GM21390 (cell line): ENCODE results near the gene SMG6.
A peak's percentile ranks its signal among the peaks of the same experiment; 100 is the strongest.
"Not testable (repeated sequence)": the region's sequence is repeated elsewhere in the genome, so short reads cannot be mapped to it uniquely, and the experiment has no call there.

ENCODE experiments used
- ATAC-seq: cut with Tn5 transposase; IDR thresholded peaks from one replicate; pipeline ENCODE4 v1.9.1; 2021; ENCODE audit not compliant: unreplicated experiment

The SMG6 gene

GRCh38 chr17:2309338-2310154 is 6.0 kb upstream of the SMG6 start:
- ATAC-seq, result no peak

DNA sequence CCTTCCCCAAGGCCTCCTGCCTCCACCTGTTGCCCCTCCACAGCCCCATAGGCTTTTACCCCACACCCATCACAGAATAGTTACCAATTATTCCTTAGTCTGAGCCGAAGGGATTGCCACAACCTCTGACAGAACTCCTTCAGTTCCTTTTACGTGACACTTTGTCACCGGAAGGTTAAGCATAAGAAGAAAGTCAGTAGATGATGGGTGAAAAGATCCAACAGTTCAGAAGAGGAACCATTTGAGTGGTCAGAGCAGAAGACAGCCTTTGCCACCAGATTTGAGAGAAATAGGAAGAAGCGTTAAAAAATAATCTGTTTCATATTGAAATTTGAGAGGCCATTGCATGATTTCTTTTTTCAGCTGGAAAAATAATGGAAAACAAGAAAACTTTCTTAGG is 1.3 kb upstream of the SMG6 start:
- ATAC-seq, result no peak

GRCh38 chr17:2302778-2303203 is 794 bp downstream of the SMG6 start:
- ATAC-seq, result no peak

DNA sequence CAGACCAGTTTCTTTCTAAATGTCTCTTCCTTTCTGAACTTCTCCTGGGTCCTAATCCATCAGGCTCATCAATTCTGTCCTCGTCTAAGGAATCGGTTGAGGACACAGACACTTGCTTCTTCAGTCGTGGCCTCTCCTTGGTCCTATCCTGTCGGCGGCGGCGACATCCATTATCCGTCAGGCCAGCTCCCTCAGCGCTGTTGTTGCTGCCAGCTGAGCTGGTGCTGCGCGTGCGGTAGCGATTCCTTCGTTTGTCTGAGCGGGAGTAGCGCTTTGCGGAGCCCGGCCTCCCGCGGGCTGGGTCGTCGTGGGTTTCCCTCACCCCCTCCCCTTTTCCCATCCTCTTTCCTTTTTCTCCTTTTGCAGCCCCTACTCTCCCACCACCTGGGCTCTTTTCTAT is 3.8 kb downstream of the SMG6 start:
- ATAC-seq, result no peak

DNA sequence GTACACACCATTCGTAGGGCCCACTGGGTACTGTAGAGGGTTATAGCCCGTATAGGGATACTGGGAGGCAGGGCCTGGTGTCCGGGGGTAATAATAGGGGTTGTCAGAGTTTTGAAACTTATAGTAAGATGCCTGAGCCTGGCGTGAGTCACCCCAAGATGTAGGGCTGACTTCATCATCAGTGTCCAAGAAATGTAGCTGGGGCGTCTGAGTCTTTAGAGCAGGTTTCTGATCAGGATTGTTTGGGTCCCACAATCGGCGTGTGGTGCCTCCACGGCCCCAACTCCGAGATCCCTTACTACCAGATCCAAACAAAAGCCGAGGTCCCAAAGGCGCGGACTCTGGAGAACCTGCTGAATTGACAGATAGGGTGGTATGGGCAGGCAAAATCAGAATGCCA is 4.4 kb downstream of the SMG6 start:
- ATAC-seq, result no peak

GRCh38 chr17:2297023-2297422 is 6.6 kb downstream of the SMG6 start:
- ATAC-seq, result no peak

- ATAC-seq, result no peak
Observed at GRCh38 chr17:2295575-2295974, 8.0 kb downstream of the SMG6 start.

GRCh38 chr17:2292100-2292499 is 11.5 kb downstream of the SMG6 start:
- ATAC-seq, result no peak

DNA sequence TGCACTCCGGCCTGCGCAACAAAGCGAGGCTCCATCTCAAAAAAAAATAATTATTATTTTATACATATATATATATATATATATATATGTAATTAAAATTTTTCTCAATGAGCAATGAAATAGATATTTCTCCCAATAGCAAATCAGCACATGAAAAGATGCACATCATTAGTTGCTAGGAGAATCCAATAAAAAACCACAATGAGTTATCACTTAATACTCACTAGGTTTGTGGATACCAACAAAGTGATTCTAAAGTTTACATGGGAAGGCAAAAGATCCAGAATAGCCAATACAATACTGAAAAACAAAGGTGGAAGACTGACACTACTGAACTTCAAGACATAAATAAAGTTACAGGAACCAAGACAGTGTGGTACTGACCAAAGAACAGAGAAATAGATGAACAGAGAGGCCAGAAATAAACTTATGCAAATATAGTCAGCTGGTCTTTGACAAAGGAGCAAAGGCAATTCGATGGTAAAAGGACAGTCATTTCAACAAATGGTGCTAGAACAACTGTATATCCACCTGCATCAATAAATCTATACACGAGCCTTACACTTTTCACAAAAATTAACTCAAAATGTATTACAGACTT is 13.6 kb downstream of the SMG6 start:
- no peak for ATAC-seq

DNA sequence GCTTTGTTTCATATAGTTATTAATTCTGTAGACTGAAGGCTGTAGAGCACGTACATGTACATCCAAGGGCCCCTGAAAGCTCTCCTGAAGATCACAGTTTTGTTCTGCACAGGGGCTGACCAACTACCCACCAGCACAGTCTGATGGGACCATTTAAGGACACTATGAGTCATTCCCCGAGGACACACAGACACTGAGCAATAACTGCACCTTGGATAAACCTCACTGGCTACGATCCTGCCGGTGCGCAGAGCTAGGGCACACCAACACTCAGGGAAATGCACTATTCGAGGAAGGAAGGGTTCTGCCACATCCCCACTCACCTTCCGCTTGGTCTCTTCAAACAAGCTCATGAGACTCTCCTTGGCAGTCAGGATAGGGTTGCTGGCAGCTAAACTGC is 20.3 kb downstream of the SMG6 start:
- ATAC-seq, result no peak

- ATAC-seq, result no peak
Observed at GRCh38 chr17:2282297-2282873, 21.2 kb downstream of the SMG6 start.

- no peak for ATAC-seq
Observed at GRCh38 chr17:2279707-2280106, 23.9 kb downstream of the SMG6 start.

- ATAC-seq, result no peak
Observed at GRCh38 chr17:2277429-2278170, 26.0 kb downstream of the SMG6 start.

GRCh38 chr17:2275722-2276121 is 27.9 kb downstream of the SMG6 start:
- no peak for ATAC-seq

GRCh38 chr17:2274414-2274813 is 29.2 kb downstream of the SMG6 start:
- ATAC-seq, result no peak

- no peak for ATAC-seq
Observed at GRCh38 chr17:2271985-2272702, 31.4 kb downstream of the SMG6 start.

DNA sequence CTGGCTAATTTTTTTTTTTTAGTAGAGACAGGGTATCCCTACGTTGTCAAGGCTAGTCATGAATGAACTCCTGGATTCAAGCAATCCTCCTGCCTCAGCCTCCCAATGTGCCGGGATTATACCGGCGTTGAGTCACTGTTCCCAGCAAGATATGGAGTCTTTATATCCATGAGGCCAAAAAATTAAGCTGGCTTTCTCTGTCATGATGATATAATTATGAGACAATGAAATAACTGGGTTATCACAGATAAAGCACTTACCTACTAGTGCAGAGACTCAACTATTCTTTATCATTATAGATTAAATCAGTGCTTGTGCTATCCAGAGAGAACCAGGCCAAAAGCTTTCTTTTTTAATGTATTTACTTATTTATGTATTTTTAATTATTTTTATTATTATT is 36.2 kb downstream of the SMG6 start:
- no peak for ATAC-seq

DNA sequence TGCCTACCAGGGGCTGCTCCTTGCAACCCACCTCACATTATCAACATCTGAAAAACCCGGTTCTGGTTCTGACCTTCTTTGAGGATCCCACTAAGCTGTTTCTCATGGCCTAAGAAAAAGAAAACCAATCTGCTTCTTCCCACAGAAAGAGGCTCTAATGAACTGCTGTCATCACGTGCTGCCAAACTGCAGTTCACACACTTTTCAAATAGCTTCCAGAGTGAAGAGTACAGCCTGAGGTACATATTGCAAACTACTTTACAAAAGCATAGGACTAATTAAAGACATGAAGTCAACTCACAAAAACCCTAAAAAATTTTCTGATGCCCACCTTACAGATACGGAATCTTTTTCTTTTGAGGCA is 36.7 kb downstream of the SMG6 start:
- ATAC-seq, result peak; percentile 31

DNA sequence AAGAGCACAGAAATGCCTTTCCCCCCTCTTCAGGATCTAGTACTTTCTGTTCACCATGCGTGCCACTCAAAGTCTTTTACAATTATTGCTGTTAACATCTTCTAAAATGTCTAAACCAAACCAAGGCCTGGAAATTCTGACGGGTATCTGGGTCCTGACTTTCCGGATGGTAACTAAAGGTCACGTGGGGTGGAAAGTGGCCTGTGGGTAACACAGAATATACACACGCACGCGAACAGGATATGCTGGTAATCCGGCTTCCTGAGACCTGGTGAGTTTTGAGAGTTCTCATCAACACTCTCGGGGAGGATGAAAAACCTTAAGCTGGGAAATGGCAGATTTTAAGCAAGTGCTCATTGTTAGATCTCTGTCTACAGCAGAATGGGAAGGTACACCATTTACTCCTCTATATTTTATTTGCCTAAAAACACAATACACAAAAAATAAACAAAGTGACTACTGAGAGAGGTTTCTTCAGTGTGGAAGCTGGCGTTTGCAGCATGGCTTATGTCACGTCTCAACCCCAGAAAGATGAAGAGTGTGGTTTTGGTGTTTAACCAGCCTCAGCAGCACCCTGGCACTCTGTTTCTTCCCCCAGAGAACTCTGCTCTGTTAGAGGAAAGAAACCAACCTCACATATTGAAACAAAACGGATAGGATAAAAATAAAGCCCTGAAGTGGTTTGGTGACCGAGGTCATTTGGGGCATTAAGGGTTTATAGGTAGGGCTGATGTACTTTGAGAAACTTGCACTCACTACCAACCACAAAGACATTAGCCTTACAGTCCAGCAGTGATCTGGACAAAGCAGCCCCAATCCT is 37.3 kb downstream of the SMG6 start:
- peak; percentile 74 for ATAC-seq

DNA sequence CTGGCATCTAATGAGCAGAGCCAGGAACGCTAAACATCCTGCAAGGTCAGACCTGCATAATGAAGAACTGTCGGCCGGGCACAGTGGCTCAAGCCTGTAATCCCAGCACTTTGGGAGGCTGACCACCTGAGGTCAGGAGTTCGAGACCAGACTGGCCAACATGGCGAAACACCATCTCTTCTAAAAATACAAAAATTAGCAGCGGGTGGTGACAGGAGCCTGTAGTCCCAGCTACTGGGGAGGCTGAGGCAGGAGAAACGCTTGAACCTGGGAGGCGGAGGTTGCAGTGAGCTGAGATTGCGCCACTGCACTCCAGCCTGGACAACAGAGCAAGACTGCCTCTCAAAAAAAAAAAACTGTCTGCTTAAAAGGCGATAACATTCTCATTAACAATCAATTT is 38.4 kb downstream of the SMG6 start:
- ATAC-seq, result not testable (repeated sequence)
